NCI-H69 (cell line): ENCODE data around the gene CDCA4.
"Not testable (repeated sequence)": the region's sequence is repeated elsewhere in the genome, so short reads cannot be mapped to it uniquely, and the experiment has no call there.

Experiments
- DNase-seq: peaks from one replicate; lab custom pipeline; 2025; lab: John Stamatoyannopoulos, UW

The CDCA4 gene

DNA sequence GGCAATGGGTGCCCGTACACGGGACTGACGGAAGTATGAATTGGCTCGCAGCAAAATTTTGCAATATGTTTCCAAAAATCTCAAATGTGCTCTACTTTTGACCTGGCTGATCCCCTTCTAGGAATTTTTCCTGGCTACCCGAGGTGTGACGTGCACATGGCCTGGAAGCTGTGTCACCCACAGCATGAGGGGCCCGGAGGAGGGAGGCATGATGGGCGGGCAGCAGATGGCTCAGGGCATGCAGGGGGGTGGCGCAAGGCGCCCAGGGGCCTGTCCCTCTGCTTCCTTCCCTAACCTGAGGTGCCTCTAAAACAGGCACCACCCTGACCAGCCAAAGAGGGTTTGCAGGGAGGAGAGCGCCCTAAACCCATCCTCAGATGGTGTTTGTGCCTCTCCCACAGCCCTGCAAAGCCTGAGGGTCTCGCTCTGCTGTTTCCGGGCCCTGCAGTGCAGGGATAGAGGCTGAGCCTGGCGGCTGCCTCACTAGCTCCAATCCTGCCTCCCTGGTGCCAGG is 37.7 kb upstream of the CDCA4 start:
- DNase-seq = no peak

DNA sequence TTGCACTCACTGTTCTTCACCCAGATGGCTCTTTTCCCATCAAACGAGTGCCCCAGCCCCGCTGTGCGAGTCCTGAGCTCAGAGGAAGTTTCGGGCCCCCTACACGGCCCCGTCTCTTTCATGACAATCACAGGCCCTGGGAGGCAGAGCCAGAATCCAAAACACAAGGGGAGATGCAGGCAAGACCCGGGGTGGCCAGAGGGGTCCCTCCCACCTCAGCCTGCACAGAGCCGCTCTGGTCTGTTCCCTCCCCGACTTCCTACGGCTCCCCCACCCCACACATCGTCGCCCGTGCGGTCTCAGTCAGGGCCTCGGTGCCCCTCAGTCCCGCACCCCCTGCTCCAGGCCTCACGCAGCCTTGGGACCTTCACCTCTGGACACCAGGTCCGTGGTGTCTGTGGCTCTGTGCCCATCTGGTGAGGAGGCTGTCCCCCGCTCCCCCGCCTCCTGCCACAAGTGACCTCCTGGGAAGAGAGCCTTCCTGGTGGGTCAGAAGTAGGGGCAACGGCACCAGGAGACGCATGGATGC is 35.5 kb upstream of the CDCA4 start:
- DNase-seq = no peak

DNA sequence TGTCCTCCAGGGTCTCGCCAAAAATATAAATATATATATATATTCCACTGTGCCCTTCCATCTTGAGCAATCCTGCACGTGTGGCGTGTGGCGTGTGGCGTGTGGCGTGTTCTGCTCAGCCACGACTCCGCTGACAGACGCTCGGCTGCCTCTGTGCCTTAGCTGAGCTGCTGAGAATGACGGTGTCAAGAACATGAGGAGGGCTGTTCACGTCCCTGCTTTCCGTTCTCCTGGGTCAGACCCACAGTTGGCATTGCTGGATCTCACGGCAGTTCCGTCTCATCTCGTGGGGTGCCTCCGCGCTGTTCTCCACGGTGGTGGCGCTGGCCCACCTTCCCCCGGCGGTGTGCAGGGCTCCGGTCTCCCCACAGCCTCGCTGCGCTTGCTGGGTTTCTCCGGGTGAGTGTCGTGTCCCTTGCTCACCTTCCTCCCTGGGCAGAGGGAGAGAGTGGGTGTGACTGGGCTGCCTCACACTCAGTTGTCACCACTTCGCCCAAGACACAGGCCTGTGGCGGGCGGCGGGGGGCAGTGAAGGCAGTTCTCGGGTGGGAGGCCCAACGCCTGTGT is 34.9 kb upstream of the CDCA4 start:
- no peak for DNase-seq

DNA sequence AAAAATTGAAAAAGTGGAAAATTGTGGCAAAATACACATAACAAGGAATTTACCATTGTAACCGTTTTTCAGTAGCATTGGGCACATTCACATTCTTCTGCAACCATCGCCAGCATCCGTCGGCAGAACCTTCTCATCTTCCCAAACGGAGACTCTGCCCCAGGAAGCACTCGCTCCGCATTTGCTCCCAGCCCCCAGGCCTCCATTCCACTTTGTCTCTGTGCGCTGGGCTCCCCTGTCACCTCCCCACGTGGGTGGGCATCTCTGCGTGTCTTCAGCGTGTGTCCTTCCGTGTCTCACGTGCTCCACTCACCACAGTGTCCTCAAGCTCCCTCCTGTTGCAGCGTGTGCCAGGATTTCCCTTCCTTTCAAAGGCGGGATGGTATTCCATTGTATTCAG is 34.5 kb upstream of the CDCA4 start:
- no peak for DNase-seq

DNA sequence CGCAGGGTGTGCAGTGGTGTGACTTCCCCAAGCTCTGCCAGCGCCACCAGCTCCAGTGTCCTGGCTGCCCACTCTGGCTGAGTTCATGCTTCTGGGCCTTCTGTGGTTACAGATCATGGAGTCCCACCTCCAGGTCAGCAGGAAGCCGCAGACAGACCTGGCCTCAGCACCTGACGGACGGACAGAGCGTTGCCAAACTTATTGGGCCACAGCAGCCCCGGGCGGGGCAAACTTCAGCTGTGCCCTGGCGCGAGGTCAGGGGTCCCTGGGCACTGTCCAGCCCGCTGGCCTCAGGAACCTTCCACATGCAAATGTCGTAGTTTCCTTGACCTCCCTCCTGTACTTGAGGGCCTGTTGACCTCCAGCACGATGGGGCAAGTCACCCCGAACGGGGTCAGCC is 33.1 kb upstream of the CDCA4 start:
- DNase-seq = no peak

DNA sequence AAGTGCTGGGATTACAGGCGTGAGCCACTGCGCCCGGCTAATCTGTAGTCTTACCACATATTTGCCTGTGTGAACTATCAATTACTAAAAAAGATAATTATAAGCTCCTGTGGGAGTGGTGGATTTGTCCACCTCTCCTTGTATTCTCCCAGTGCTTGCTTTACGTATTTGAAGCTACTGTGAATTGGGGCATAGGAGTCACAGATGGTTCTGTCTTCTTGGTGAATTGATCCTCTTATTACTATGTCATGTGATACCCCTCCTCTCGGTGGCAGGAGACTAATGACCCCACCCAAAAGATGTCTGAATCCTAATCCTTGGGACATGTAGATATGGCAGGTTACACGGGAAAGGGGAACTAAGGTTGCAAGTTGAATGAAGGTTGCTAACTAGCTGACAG is 32.5 kb upstream of the CDCA4 start:
- DNase-seq = no peak

DNA sequence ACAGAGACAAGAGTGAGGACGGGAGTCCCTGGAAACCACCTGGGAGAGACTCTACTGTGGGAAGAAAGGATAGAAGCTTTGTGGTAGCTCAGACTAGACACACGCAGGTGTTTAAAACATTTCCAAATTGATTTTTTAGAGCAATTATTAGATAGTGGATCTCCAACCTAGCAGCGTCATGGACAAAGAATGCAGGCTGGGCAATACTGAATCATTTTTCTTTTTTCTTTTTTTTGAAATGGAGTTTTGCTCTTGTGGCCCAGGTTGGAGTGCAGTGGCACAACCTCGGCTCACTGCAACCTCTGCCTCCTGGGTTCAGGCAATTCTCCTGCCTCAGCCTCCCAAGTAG is 31.2 kb upstream of the CDCA4 start:
- no peak for DNase-seq

DNA sequence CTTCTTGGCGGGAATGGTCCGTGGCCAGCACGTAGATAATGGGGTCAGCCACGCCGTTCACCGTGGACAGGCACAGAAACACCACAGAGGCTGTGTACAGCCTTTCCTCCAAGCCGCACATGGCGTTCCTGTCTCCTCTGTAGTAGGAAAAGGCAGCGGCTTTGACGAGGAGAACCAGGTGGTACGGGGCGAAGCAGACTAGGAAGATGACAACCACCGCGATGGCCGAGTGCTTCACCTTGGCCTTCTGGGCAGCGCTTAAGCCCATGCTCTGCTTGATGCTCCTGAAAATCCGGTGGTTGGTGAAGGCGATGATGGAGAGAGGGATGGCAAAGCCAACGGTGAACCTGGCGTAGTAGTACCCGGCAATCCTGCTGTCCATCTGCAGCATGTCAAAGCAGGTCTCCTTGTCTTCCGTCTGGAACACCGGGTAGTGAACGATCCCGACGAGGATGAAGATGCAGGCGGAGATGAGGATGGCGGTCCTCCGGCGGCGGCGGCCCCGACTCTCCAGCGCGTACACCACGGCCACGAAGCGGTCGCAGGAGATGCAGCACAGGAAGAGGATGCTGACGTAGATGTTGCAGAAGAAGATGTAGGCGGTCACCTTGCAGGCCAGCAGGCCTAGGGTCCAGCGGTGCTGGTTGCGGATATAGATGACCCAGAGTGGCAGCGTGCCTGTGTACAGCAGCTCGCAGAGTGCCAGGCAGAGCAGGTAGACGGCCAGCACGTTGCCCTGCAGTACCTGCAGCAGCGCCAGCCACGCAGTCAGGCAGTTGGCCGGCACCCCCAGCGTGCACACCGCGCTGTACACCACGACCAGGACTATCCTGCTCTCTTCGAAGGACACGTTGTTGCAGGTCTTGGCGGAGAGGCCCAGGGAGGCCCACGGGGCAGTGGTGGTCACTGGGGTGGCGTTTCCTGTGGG is 30.6 kb upstream of the CDCA4 start:
- no peak for DNase-seq

DNA sequence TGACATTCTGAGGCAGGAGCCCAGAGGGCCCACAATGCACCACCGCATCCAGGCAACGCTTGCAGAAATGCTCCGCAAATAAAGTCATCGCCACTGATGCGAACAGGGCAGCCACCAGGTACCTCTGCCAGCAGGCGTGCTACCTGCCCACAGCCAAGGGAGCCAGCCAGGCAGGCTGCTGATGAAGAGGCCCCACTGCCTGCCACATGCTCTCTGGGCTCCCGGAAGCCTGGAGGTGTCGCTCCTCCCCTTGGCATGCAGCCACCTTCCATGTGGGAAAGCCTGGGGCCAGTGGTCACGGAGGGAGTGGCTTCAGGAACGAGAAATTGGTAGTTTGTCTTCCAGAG is 29.6 kb upstream of the CDCA4 start:
- DNase-seq = peak; percentile 94

DNA sequence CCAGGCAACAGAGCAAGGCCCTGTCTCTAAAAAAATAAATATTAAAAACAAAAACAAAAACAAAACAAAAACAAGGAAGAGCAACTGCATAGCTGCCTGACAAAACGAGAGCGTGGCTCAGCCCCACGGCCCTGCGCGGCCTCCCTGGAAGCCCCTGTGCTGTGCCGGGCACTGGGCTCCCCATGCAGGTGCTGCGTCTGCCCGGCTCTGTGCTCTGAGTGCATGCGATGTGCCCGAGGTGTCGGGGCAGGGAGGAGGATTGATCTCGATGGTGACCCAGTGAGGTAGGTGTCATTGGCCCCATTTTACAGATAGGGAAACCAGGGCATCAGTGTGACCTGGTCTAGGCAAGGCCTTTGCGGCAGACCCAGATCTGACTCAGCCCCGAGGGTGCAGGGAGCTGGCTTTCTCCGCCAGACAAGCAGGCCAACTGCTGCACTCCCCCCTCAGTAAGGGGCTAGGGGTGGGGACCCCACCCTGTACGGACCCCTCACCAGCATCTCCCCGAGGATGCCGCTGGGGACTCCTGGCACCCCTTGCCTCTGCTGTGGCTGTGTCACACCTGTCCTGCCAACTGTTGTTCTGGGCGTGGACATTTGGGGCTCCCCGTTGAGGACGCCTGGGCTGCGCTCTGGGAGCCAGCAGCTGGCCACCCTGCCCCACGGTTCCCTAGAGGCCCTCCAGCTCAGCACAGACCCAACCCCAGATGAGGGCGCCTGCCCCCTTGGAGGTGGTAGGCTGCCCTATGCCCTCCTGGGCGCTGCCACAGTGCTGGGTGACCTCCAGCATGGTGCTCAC is 29.1 kb upstream of the CDCA4 start:
- DNase-seq = peak; percentile 49

DNA sequence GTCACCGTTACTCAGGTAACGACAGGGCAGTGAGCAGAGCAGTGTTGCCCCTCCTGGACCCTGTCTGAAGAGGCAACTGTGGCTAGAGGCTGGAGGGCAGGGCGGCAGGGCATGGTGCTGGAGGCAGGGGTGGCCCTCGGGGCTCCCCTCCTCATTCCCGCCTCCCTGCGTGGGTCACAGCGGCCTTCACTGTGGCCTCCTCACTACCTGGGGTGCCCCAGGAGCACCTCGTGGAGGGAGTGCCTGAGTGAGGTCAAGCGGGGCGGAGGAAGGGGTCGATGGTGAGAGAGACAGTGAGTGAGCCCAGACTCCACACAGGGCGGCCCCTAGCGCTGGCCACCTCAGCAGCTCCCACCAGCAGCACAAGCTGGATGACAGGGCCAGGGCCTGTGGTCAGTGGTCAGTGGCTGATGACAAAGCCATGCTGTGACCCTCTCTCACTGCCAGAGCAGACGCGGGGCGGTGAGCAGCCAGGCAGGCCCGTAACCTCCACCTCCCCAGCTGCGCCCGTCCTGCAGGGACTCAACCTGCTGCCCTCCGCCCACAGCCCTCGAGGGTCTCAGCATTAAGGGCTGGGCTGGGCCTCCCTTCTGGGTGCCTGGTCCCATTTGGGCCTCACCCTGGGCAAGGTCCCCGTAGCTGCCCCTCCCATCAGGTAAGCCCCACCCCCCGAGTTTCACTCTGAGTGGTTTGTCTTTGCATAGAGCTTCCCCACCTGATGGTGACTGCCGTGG is 26.6 kb upstream of the CDCA4 start:
- DNase-seq = no peak

DNA sequence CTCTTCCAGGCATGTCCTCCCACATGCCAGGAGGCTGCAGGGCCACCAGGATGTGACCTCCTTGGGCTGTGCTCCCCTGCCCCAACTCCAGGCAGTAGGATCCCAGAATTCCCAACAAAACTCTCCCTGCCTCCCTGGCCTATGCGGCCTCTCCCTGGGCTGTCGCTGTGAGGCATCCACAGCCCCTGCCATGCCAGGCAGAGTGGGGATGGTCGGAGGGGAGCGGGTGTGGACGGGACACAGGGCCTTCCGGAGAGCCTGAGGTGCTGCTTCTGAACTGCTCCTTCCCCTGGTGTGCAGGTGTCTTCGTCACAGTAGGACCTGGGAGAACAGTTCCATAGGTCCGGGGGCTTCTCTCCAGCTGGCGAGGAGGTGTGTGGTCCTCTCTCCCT is 26.0 kb upstream of the CDCA4 start:
- no peak for DNase-seq

DNA sequence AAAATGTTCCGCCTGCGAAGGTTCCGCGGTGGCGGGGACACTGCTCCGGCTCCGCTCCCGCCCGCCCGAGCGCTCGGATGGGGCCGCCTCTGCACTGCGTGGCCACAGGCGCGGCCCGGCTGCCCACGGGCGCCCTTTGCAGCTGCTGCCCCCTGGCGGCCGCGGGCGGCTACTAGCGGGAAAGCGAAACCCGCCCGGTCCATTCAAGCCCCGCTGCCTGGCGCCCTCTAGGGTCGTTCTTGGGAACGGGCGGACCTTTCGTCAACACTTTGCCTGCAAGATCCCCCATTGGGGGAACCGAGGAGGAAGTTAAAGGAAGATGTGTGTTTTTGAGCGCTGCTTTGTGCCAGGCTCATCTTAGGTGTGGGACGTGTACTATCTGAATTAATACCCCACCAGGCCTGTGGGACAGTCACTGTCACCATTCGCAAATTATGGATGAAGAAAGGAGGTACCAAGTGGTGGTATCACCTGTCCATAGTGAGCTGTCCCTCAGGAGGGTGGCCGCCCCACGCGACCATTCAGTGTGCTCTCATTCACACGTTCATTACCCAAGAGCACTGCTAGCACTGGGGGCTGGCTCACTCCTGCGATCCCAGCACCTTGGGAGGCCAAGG is 24.9 kb upstream of the CDCA4 start:
- DNase-seq = peak; percentile 92

DNA sequence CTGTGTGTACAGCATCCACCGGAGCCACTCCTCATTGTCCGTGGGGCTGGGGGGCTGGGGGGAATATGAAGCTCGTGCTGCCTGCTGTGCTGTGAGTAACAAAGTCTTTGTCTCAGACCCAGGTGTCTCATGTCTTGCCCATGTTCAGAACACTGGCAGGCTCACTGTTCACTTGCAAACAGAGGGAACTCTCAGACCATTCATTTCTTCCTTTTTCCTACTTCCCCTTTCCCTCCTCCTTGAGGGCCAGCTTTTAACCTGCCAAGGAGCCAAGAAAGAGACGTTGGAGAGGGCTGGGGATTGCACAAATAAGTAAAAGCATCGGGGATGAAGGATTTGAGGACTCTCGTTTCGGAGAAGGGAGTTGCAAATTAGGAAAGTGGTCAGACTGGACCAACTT is 22.8 kb upstream of the CDCA4 start:
- no peak for DNase-seq

DNA sequence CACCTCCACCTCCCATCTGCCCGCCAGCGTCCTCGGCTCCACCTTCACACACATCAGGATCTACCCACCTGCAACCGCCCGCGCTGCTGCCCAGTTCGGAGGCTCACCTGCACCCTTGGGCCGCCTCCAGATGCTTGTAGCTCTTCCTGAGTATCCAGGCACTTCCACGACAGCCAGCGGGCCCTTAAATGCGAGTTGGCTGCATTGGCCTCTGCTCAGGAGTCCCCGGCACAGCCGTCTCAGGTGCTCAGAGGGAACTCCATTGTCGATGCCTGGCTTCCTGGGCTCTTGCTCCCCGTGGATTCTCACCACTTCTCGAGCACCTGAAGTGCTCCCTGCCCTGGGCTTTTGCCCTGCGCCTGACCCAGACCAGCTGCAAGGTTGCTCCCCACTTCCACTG is 21.9 kb upstream of the CDCA4 start:
- DNase-seq = no peak

DNA sequence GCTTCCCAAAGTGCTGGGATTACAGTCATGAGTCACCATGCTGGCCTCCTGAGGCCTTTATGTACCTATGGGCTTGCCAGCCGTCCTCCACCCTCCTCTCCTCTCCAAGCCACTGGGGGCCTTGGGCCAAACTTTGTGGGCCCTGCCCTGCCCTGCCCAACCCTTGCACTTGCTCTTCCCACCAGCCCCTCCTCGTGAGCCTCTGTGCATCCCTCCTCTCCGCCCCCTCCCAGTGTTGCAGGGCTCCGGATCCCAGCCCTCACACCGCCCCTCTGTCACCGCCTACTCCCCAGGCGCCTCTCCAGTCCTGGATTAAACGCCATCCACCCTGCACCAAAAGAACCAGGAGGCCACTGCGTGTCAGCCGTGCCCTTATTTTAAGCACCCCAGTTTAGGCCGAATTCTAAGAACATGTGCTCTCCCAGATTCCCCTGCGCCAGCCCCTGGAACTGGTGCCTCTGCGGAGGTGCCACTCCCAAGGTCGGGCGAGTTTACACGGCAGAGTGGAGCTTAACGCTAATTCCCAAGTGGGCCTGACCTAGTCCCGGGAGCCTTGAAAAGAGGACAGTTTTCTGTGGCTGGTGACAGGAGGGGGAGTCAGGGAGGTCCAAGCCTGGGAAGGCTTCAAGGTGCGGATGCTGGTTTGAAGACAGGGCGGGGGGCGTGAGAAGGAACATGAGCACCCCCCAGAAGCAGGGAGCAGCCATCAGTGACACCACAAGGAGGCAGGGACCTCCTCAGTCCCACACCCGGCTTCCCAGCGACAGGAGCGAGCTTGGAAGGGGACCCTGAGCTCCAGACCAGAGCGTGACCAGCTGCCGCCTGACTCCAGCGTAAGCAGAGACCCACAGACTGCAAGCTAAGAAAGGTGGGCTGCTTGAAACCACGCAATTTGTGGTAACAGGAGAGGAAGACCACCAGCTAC is 21.2 kb upstream of the CDCA4 start:
- DNase-seq = no peak

DNA sequence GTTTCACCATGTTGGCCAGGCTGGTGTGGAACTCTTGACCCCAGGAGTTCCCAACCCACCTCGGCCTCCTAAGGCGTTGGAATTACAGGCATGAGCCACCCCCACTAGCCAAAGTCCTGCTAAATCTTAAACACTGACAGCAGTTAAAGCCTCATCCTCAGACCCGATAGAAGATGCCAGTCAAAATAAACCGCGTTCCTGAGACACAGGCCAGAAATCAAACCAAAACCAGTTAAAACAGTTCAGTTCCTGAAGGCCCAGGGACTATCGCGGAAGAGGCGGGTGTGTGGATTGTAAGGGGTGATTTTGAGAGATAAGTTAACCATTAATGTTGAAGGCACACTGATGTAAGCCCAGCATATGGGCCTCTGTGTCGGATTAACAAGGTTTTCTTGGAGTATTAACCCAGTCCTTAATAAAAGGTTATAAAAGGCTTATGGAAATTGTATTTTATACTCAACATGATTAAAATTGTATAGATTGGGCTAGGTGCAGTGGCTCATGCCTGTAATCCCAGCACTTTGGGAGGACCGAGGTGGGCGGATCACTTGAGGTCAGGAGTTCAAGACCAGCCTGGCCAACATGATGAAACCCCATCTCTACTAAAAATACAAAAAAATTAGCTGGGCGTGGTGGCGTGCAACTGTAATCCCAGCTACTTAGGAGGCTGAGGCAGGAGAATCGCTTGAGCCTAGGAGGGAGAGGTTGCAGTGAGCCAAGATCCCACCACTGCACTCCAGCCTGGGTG is 18.7 kb upstream of the CDCA4 start:
- no peak for DNase-seq

DNA sequence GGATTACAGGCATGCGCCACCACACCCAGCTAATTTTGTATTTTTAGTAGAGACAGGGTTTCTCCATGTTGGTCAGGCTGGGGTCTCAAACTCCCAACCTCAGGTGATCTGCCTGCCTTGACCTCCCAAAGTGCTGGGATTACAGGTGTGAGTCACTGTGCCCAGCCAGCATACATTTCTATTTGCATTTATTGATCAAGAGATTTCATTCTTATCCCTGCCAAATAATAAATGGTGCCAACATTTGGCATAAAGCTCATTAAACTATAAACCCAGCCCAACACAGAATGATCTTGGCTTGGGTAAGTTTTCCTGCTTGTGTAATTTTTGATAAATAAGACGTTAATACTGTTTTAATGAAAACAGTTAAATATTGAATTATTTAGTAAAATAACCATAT is 14.7 kb upstream of the CDCA4 start:
- DNase-seq = not testable (repeated sequence)

DNA sequence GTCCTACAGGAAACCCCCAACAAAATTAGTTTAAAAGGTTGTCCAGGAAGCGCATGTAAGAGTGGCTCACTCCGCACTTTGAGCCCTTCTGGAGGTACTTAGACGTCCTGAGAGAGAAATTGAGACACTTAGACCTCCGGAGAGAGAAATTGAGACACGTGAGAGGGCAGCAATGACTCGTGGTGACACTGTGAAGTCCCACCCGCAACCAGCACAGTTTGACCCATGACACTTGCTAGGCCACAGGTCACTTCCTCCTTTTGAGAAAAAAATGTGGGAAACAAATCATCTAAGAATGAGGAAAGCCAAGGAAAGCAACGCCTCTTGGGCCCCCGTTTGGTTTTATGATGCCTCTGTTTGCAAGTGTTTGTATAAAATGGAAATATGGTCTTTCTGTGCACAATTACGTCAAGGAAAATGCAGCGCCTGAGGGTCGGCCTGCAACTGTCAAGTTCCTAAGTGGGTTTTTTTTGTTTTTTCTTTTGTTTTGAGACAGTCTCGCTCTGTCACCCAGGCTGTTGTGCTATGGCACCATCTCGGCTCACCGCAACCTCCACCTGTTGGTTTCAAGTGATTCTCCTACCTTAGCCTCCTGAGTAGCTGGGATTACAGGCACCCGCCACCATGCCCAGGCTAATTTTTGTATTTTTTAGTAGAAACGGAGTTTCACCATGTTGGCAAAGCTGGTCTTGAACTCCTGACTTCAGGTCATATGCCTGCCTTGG is 13.6 kb upstream of the CDCA4 start:
- DNase-seq = no peak
